Mucosa of stomach (tissue), 1 donor: Measurements from ENCODE around the gene PARP15.
"Not testable (repeated sequence)": the region's sequence is repeated elsewhere in the genome, so short reads cannot be mapped to it uniquely, and the experiment has no call there.

Experiments used
- H3K27me3 ChIP-seq: one replicate; pipeline ENCODE4 v1.7.0; 2013; ENCODE audit warnings: mild to moderate bottlenecking, low read length; ENCODE audit not compliant: control insufficient read depth, insufficient read depth
- H3K36me3 ChIP-seq: one replicate; pipeline ENCODE4 v1.7.0; 2013; ENCODE audit warnings: low read length; ENCODE audit not compliant: control insufficient read depth, insufficient read depth
- H3K4me1 ChIP-seq: one replicate; pipeline ENCODE4 v1.7.0; 2013; ENCODE audit warnings: mild to moderate bottlenecking, low read length; ENCODE audit not compliant: control insufficient read depth, insufficient read depth
- H3K4me3 ChIP-seq: one replicate; pipeline ENCODE4 v1.7.0; 2013; ENCODE audit warnings: low read length
- H3K9ac ChIP-seq: one replicate; pipeline ENCODE4 v1.7.0; 2013; ENCODE audit warnings: mild to moderate bottlenecking, low read length, moderate library complexity
- H3K9me3 ChIP-seq: one replicate; pipeline ENCODE4 v1.7.0; 2013; ENCODE audit warnings: mild to moderate bottlenecking, low read length, moderate library complexity; ENCODE audit not compliant: control insufficient read depth
- donor health status: Pancreatic carcinoma.

PARP15 gene

DNA sequence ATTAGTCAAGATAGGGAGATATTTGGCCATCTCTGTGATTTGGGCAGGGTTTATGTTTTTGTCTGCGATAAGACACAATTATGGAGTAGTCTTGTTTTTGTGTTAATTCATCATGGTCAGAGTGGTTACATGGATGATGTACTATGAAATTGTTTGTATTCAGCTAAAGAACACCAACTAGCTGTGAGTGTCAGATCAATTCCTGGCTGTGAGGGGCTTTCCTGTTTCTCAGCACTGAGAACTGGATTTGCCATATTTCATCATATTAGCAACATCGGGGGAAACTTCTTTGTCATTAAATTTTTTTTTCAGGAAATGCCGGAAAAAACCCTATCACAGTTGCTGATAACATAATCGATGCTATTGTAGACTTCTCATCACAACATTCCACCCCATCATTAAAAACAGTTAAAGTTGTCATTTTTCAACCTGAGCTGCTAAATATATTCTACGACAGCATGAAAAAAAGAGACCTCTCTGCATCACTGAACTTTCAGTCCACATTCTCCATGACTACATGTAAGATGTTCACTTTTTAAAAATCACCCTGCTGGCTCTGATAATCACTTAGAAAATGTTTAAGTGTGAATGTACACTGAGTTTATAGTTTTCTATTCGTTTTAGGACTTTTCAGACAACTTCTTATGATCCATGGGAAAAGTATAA lies 49.2 kb downstream of the PARP15 start:
- H3K27me3 ChIP-seq = no peaks in the 10 kb centered on the region
- no peaks in the 10 kb centered on the region for H3K36me3 ChIP-seq
- no peaks in the 10 kb centered on the region for H3K9me3 ChIP-seq
- no peak overlapping the region for H3K9ac ChIP-seq
- H3K4me3 ChIP-seq = no peak overlapping the region
- no peaks in the 10 kb centered on the region for H3K4me1 ChIP-seq

DNA sequence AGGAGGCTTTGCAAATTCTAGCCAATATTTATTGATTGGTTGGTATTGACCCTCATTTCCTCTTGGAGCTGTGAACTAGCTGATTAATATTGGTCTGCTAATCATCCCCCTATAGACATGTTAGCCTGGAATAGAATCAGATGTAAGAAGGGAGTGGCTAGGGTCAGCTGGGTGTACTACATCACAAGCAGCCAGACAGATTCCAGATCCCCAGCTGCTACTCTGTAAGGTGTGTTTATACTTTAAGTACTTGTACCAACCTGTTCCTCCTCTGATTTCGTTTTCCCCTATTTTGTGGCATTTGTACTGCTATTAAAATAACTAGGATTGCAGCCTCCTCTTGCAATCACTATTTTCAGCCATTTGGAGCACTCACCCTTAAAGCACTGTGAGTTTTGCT lies 49.9 kb downstream of the PARP15 start:
- Histone ChIP-seq H3K9me3 (no peaks in the 10 kb centered on the region), H3K9ac (no peak overlapping the region), H3K4me1 (no peaks in the 10 kb centered on the region), H3K36me3 (no peaks in the 10 kb centered on the region), H3K4me3 (no peak overlapping the region), H3K27me3 (no peaks in the 10 kb centered on the region)

- Histone ChIP-seq H3K9me3 (no peaks in the 10 kb centered on the region), H3K27me3 (no peaks in the 10 kb centered on the region), H3K4me1 (no peaks in the 10 kb centered on the region), H3K4me3 (no peak overlapping the region), H3K9ac (no peak overlapping the region), H3K36me3 (no peaks in the 10 kb centered on the region)
Observed at GRCh38 chr3:122628567-122628966, 51.1 kb downstream of the PARP15 start.

DNA sequence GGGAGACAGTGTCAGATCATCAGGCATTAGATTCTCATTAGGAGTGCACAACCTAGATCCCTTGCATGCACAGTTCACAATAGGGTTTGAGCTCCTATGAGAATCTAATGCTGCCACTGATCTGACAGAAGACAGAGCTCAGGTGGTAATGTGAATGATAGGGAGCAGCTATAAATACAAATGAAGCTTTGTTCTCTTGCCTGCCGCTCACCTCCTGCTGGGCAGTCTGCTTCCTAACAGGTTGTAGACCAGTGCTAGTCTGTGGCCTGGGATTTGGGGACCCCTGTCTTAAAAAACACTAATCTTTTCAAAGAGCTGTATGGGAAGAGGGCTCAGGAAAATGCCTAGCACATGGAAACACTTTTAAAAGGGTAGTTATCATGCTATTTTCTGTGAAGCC lies 52.3 kb downstream of the PARP15 start:
- no peaks in the 10 kb centered on the region for H3K9me3 ChIP-seq
- no peak overlapping the region for H3K4me3 ChIP-seq
- H3K36me3 ChIP-seq = no peaks in the 10 kb centered on the region

DNA sequence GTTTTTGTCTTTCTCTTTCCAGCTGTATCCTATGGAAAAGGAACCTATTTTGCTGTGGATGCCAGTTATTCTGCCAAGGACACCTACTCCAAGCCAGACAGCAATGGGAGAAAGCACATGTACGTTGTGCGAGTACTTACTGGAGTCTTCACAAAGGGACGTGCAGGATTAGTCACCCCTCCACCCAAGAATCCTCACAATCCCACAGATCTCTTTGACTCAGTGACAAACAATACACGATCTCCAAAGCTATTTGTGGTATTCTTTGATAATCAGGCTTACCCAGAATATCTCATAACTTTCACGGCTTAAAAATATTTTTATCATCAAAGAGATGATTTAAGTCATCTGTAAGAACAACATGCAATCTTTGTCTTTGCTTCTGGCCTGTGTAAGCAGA lies 58.3 kb downstream of the PARP15 start:
- Histone ChIP-seq H3K4me1 (no peaks in the 10 kb centered on the region), H3K9me3 (no peaks in the 10 kb centered on the region), H3K4me3 (no peak overlapping the region), H3K36me3 (no peaks in the 10 kb centered on the region), H3K27me3 (no peaks in the 10 kb centered on the region), H3K9ac (no peak overlapping the region)

More for the DNA sequence above, 52.3 kb downstream of the PARP15 start:
- H3K9ac ChIP-seq = no peak overlapping the region
- no peaks in the 10 kb centered on the region for H3K27me3 ChIP-seq
- no peaks in the 10 kb centered on the region for H3K4me1 ChIP-seq

- H3K9ac ChIP-seq = no peak overlapping the region
- H3K4me3 ChIP-seq = no peak overlapping the region
- H3K4me1 ChIP-seq = no peaks in the 10 kb centered on the region
- H3K36me3 ChIP-seq = no peaks in the 10 kb centered on the region
- H3K9me3 ChIP-seq = no peaks in the 10 kb centered on the region
- no peaks in the 10 kb centered on the region for H3K27me3 ChIP-seq
Observed at GRCh38 chr3:122636697-122637096, 59.2 kb downstream of the PARP15 start.

DNA sequence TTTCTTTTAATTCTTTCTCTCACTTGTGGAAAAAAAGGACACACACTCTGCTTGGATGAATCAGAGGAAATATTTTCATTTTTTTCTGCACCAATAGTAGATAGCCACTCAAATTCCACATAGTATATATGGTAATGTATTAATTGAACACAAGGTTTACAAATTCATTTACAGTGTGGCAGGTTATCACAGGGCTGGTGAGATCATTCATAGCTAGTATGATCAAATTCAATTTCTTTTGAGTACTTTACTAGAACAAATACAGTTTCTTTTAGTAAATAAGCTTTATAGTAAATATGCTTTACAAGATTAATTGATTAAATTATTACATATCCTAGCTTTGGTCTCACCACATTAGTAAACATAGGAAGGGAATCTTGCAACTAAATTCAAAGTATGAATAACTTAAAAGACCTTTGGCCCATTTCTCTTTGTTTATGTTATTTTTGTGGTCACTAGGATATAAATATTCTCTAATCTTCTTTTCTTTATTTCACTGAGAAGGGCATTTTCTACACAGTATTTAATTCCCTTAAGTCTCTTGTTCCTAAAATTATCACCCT lies 63.1 kb downstream of the PARP15 start:
- Histone ChIP-seq H3K36me3 (no peaks in the 10 kb centered on the region), H3K4me1 (no peaks in the 10 kb centered on the region), H3K9me3 (no peaks in the 10 kb centered on the region), H3K9ac (no peak overlapping the region), H3K4me3 (no peak overlapping the region), H3K27me3 (no peaks in the 10 kb centered on the region)

DNA sequence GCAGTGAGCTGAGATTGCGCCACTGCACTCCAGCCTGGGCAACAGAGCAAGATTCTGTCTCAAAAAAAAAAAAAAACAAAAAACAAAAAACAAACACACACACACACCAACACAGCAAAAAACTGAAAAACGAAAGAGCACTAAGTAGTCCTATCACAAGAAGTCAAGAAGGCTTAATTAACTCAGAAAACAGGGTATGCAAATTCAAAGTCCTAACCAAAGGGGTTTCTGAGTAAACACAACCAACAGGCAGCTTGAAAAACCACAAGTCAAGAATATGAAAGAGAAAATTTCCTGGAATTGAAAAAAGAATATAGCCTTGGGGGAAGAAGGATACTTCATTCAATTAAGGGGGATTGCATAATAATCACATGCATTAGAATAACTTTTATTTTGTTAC lies 65.5 kb downstream of the PARP15 start:
- no peaks in the 10 kb centered on the region for H3K9me3 ChIP-seq
- H3K4me3 ChIP-seq = no peak overlapping the region
- H3K27me3 ChIP-seq = no peaks in the 10 kb centered on the region
- H3K9ac ChIP-seq = no peak overlapping the region
- H3K4me1 ChIP-seq = no peaks in the 10 kb centered on the region
- no peaks in the 10 kb centered on the region for H3K36me3 ChIP-seq

GRCh38 chr3:122646146-122646988 lies 68.9 kb downstream of the PARP15 start:
- Histone ChIP-seq H3K9ac (no peak overlapping the region), H3K36me3 (no peaks in the 10 kb centered on the region), H3K9me3 (no peaks in the 10 kb centered on the region), H3K27me3 (no peaks in the 10 kb centered on the region), H3K4me3 (no peak overlapping the region), H3K4me1 (no peaks in the 10 kb centered on the region)

- H3K9ac ChIP-seq, H3K27me3 ChIP-seq: not testable (repeated sequence)
Observed at GRCh38 chr3:122651233-122651907, 73.9 kb downstream of the PARP15 start.

DNA sequence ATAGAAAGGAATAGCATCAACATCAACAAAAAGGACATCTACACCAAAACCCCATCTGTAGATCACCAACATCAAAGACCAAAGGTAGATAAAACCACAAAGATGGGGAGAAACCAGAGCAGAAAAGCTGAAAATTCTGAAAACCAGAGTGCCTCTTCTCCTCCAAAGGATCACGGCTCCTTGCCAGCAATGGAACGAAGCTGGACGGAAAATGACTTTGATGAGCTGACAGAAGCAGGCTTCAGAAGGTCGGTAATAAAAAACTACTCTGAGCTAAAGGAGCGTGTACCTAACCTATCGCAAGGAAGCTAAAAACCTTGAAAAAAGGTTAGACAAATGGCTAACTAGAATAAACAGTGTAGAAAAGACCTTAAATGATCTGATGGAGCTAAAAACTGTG lies 74.5 kb downstream of the PARP15 start:
- not testable (repeated sequence) for H3K36me3 ChIP-seq

More at GRCh38 chr3:122651233-122651907, 73.9 kb downstream of the PARP15 start:
- not testable (repeated sequence) for H3K4me1 ChIP-seq, H3K9me3 ChIP-seq, H3K36me3 ChIP-seq, H3K4me3 ChIP-seq

DNA sequence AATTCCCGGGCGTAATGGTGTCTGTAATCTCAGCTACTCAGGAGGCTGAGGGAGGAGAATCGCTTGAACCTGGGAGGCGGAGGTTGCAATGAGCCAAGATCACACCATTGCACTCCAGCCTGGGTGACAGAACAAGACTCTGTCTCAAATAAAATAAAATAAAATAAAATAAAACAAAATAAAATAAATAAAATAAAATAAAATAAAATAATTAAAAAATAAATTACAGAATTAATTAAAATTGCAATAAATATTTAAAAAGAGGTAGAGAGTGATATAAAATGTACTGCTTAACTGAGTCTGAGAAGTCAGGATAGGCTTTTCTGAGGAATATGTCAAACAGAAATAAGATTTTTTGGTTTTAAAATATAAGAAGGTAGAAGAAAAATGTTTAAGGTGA lies 80.9 kb downstream of the PARP15 start:
- not testable (repeated sequence) for H3K9ac ChIP-seq, H3K4me1 ChIP-seq, H3K9me3 ChIP-seq, H3K27me3 ChIP-seq, H3K36me3 ChIP-seq, H3K4me3 ChIP-seq

More for the DNA sequence above, 74.5 kb downstream of the PARP15 start:
- not testable (repeated sequence) for H3K4me3 ChIP-seq, H3K9ac ChIP-seq, H3K9me3 ChIP-seq, H3K27me3 ChIP-seq, H3K4me1 ChIP-seq
